GM23338 (cell line): Measurements from ENCODE around the gene KIAA1755. TPM values are rescaled to one million over a fixed set of nuclear protein-coding genes. Genes with fewer than 3 reads are reported as not detected.

Source experiments
- ATAC-seq: fragments of 200-7000 bp; cut with Tn5 transposase; 3 replicates; pipeline ENCODE4 v1.9.1; 2020
- DNase-seq: peaks from one replicate; pipeline ENCODE4 v3.0.0-alpha.2; 2015; ENCODE audit warnings: low spot score
- H2AFZ ChIP-seq: fragments of 200-600 bp; sonication (generic); 2 replicates; pipeline ENCODE4 v1.8.0; 2016; ENCODE audit warnings: antibody characterized with exemption, mild to moderate bottlenecking, moderate library complexity
- H3F3A ChIP-seq: fragments of 200-600 bp; sonication (generic); replicated peaks from 2 replicates; pipeline ENCODE4 v1.8.0; 2017; ENCODE audit warnings: antibody characterized with exemption, mixed run types, low read depth
- H3K27ac ChIP-seq: fragments of 200-600 bp; sonication (generic); 2 replicates; pipeline ENCODE4 v1.6.1; 2016; ENCODE audit warnings: low read depth
- H3K27me3 ChIP-seq: fragments of 200-600 bp; sonication (generic); 2 replicates; pipeline ENCODE4 v1.8.0; 2016; ENCODE audit warnings: mild to moderate bottlenecking, mixed run types, moderate library complexity; ENCODE audit not compliant: insufficient read depth
- H3K36me3 ChIP-seq: fragments of 200-600 bp; sonication (generic); 2 replicates; pipeline ENCODE4 v1.8.0; 2016; ENCODE audit warnings: mild to moderate bottlenecking; ENCODE audit not compliant: insufficient read depth
- H3K4me1 ChIP-seq: fragments of 200-600 bp; sonication (generic); 2 replicates; pipeline ENCODE4 v1.8.0; 2016; ENCODE audit warnings: mild to moderate bottlenecking, moderate library complexity; ENCODE audit not compliant: insufficient read depth
- H3K4me2 ChIP-seq: fragments of 200-600 bp; sonication (generic); 2 replicates; pipeline ENCODE4 v1.7.1; 2017; ENCODE audit warnings: mixed run types
- H3K4me3 ChIP-seq: fragments of 200-600 bp; sonication (generic); 2 replicates; pipeline ENCODE4 v1.6.1; 2016; ENCODE audit warnings: mixed run types
- H3K79me2 ChIP-seq: fragments of 200-600 bp; sonication (generic); replicated peaks from 2 replicates; pipeline ENCODE4 v1.8.0; 2017; ENCODE audit warnings: mild to moderate bottlenecking; ENCODE audit not compliant: insufficient read depth
- H3K9me2 ChIP-seq: fragments of 200-600 bp; sonication (generic); 2 replicates; pipeline ENCODE4 v1.8.0; 2017; ENCODE audit not compliant: insufficient read depth
- H4K20me1 ChIP-seq: fragments of 200-600 bp; sonication (generic); replicated peaks from 2 replicates; pipeline ENCODE4 v1.8.0; 2017; ENCODE audit warnings: mild to moderate bottlenecking; ENCODE audit not compliant: insufficient read depth
- H3K27ac Mint-ChIP-seq: 2 replicates; pipeline ENCODE4 v1.8.0; 2020; ENCODE audit warnings: inconsistent platforms, mild to moderate bottlenecking, moderate library complexity, mixed read lengths
- H3K27me3 Mint-ChIP-seq: 3 replicates; pipeline ENCODE4 v1.8.0; 2022; ENCODE audit warnings: low read depth, mild to moderate bottlenecking, moderate library complexity, mixed read lengths, inconsistent platforms; ENCODE audit not compliant: insufficient read depth, poor library complexity
- H3K36me3 Mint-ChIP-seq: 3 replicates; pipeline ENCODE4 v1.8.0; 2021; ENCODE audit warnings: low read depth, mild to moderate bottlenecking, inconsistent platforms, moderate library complexity, mixed read lengths
- H3K4me1 Mint-ChIP-seq: 3 replicates; pipeline ENCODE4 v1.8.0; 2020; ENCODE audit warnings: mild to moderate bottlenecking, inconsistent platforms, mixed read lengths
- H3K4me3 Mint-ChIP-seq: 3 replicates; pipeline ENCODE4 v1.8.0; 2021; ENCODE audit warnings: moderate library complexity, mild to moderate bottlenecking, inconsistent platforms, mixed read lengths
- H3K9me3 Mint-ChIP-seq: 3 replicates; pipeline ENCODE4 v1.8.0; 2020; ENCODE audit warnings: moderate library complexity, mild to moderate bottlenecking, inconsistent platforms, mixed read lengths
- CREB1 ChIP-seq: fragments of 250-450 bp; sonication (Bioruptor Pico); IDR thresholded peaks from 2 replicates; pipeline ENCODE4 v1.5.0; 2020; ENCODE audit warnings: low read depth, mild to moderate bottlenecking, moderate library complexity
- EZH2 ChIP-seq: fragments of 200-600 bp; sonication (generic); IDR thresholded peaks from one replicate; pipeline ENCODE4 v1.8.0; 2017; ENCODE audit warnings: antibody characterized with exemption, mild to moderate bottlenecking, low read depth; ENCODE audit not compliant: unreplicated experiment
- EZH2phosphoT487 ChIP-seq: fragments of 200-600 bp; sonication (generic); IDR thresholded peaks from one replicate; pipeline ENCODE4 v1.8.1; 2018; ENCODE audit warnings: antibody characterized with exemption; ENCODE audit not compliant: unreplicated experiment
- JUNB ChIP-seq: IDR thresholded peaks from one replicate; pipeline ENCODE4 v1.6.1; 2016; ENCODE audit warnings: antibody characterized with exemption; ENCODE audit not compliant: unreplicated experiment
- NANOG ChIP-seq: IDR thresholded peaks from 2 replicates; pipeline ENCODE4 v1.6.1; 2016; ENCODE audit warnings: antibody characterized with exemption, borderline replicate concordance
- POLR2AphosphoS5 ChIP-seq: IDR thresholded peaks from 2 replicates; pipeline ENCODE4 v1.6.1; 2016; ENCODE audit warnings: antibody characterized with exemption, low read depth
- STAT1 ChIP-seq: IDR thresholded peaks from one replicate; pipeline ENCODE4 v1.6.1; 2016; ENCODE audit warnings: antibody characterized with exemption; ENCODE audit not compliant: unreplicated experiment
- ZNF114 ChIP-seq: fragments of 250-450 bp; sonication (Bioruptor Pico); IDR thresholded peaks from 2 replicates; pipeline ENCODE4 v1.5.0; 2020; ENCODE audit warnings: mild to moderate bottlenecking, moderate library complexity
- ZNF331 ChIP-seq: fragments of 250-450 bp; sonication (Bioruptor Pico); IDR thresholded peaks from 2 replicates; pipeline ENCODE4 v1.5.0; 2020; ENCODE audit warnings: low read depth, mild to moderate bottlenecking, moderate library complexity
- polyA plus RNA-seq: library from polyadenylated mRNA; unstranded; fragments of >200 nt; fragmentation: Nextera tagmentation; extraction: Ambion mirVana; gene quantifications from 2 replicates; pipeline ENCODE4 v1.2.1, GENCODE V29; 2016
- total RNA-seq: library from RNA; depleted of rRNA; stranded (reverse); fragments of >200 nt; shearing (Covaris generic); gene quantifications from 2 replicates; pipeline ENCODE4 v1.2.3, GENCODE V29; 2014
- TF ChIP-seq, protein P1 (sequence below), 2 experiments: fragments of 200-600 bp in 1 of 2; sonication (generic) in 1 of 2; conservative IDR thresholded peaks; 2 replicates each; pipeline versions ENCODE4 v1.5.1 to v1.6.1; 2016 to 2017; ENCODE audit warnings: antibody characterized with exemption in 2 of 2, low read depth in 2 of 2, mild to moderate bottlenecking in 2 of 2, moderate library complexity in 1 of 2
- TF ChIP-seq, protein P2 (sequence below): IDR thresholded peaks from one replicate; pipeline ENCODE4 v1.6.1; 2018; ENCODE audit warnings: antibody characterized with exemption; ENCODE audit not compliant: unreplicated experiment
- TF ChIP-seq, protein P3 (sequence below): fragments of 250-450 bp; sonication (Bioruptor Pico); IDR thresholded peaks from 2 replicates; pipeline ENCODE4 v1.5.0; 2020; ENCODE audit warnings: mild to moderate bottlenecking, moderate library complexity
- TF ChIP-seq, protein P4 (sequence below): IDR thresholded peaks from 2 replicates; pipeline ENCODE4 v1.6.1; 2016; ENCODE audit warnings: antibody characterized with exemption

KIAA1755 gene
- total and polyA plus RNA-seq, 2 experiments from 2014 or later: 0.28 TPM; not detected in 1

DNA sequence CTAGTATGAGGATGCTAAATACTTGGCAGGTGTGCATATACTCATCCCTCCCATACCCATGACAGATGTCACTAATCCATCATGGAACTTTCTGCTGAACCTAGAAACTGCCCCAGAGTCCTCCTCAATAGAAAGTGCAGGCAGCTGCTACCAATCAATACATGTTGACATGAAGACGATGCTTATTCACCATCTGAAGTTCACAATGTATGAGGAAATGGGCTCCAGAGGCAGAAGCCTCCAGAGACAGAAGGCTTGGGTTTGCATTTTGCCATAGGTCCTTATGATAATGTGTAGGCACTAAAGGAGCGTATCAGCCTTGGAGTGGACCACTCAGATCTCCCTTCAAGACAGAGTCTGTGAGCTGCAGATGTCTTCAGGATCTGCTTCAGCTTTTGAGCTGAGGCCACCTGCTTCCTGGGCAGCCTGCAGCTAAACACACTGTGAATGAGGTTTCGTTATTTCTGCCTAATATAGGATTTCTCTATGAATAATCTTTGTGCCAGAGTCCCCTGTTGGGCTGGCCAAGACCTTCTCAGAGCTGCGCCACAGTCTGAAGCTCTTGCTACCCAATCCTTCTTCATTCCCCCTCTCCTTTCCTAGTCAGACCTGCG lies 7.5 kb upstream of the KIAA1755 start:
- no peak overlapping the region for H3K4me3 ChIP-seq
- Mint-ChIP-seq H3K36me3 (no peaks in the 10 kb centered on the region), H3K4me1 (no peaks in the 10 kb centered on the region), H3K4me3 (no peak overlapping the region), H3K27me3 (peaks cover 1% of the 10 kb centered on the region), H3K9me3 (peaks cover 5% of the 10 kb centered on the region; the same call in 2 of the 3 replicates), H3K27ac (no peak overlapping the region)
- no peaks in the 10 kb centered on the region for H3K27me3 ChIP-seq
- no peaks in the 10 kb centered on the region for H3K36me3 ChIP-seq
- H3K4me2 ChIP-seq: no peak overlapping the region
- no peaks in the 10 kb centered on the region for H3K4me1 ChIP-seq
- DNase-seq (no peak), ATAC-seq (no peak)
- H3F3A ChIP-seq: no peaks in the 10 kb centered on the region
- no peak overlapping the region for H2AFZ ChIP-seq
- no peaks in the 10 kb centered on the region for H3K79me2 ChIP-seq
- H3K9me2 ChIP-seq: no peaks in the 10 kb centered on the region
- H3K27ac ChIP-seq: no peak overlapping the region
- no peak for TF ChIP-seq POLR2AphosphoS5
- TF ChIP-seq EZH2phosphoT487: no peak
- TF ChIP-seq ZNF114 (CRISPR knock-in tag): no peak
- TF ChIP-seq, protein P1, sequence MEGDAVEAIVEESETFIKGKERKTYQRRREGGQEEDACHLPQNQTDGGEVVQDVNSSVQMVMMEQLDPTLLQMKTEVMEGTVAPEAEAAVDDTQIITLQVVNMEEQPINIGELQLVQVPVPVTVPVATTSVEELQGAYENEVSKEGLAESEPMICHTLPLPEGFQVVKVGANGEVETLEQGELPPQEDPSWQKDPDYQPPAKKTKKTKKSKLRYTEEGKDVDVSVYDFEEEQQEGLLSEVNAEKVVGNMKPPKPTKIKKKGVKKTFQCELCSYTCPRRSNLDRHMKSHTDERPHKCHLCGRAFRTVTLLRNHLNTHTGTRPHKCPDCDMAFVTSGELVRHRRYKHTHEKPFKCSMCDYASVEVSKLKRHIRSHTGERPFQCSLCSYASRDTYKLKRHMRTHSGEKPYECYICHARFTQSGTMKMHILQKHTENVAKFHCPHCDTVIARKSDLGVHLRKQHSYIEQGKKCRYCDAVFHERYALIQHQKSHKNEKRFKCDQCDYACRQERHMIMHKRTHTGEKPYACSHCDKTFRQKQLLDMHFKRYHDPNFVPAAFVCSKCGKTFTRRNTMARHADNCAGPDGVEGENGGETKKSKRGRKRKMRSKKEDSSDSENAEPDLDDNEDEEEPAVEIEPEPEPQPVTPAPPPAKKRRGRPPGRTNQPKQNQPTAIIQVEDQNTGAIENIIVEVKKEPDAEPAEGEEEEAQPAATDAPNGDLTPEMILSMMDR (conservative IDR thresholded peaks at IDR 0.05; ENCODE audit: low read depth in 2 of 2): no peak
- TF ChIP-seq, protein P2, sequence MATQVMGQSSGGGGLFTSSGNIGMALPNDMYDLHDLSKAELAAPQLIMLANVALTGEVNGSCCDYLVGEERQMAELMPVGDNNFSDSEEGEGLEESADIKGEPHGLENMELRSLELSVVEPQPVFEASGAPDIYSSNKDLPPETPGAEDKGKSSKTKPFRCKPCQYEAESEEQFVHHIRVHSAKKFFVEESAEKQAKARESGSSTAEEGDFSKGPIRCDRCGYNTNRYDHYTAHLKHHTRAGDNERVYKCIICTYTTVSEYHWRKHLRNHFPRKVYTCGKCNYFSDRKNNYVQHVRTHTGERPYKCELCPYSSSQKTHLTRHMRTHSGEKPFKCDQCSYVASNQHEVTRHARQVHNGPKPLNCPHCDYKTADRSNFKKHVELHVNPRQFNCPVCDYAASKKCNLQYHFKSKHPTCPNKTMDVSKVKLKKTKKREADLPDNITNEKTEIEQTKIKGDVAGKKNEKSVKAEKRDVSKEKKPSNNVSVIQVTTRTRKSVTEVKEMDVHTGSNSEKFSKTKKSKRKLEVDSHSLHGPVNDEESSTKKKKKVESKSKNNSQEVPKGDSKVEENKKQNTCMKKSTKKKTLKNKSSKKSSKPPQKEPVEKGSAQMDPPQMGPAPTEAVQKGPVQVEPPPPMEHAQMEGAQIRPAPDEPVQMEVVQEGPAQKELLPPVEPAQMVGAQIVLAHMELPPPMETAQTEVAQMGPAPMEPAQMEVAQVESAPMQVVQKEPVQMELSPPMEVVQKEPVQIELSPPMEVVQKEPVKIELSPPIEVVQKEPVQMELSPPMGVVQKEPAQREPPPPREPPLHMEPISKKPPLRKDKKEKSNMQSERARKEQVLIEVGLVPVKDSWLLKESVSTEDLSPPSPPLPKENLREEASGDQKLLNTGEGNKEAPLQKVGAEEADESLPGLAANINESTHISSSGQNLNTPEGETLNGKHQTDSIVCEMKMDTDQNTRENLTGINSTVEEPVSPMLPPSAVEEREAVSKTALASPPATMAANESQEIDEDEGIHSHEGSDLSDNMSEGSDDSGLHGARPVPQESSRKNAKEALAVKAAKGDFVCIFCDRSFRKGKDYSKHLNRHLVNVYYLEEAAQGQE: no peak
- no peak for TF ChIP-seq EZH2
- TF ChIP-seq, protein P3, sequence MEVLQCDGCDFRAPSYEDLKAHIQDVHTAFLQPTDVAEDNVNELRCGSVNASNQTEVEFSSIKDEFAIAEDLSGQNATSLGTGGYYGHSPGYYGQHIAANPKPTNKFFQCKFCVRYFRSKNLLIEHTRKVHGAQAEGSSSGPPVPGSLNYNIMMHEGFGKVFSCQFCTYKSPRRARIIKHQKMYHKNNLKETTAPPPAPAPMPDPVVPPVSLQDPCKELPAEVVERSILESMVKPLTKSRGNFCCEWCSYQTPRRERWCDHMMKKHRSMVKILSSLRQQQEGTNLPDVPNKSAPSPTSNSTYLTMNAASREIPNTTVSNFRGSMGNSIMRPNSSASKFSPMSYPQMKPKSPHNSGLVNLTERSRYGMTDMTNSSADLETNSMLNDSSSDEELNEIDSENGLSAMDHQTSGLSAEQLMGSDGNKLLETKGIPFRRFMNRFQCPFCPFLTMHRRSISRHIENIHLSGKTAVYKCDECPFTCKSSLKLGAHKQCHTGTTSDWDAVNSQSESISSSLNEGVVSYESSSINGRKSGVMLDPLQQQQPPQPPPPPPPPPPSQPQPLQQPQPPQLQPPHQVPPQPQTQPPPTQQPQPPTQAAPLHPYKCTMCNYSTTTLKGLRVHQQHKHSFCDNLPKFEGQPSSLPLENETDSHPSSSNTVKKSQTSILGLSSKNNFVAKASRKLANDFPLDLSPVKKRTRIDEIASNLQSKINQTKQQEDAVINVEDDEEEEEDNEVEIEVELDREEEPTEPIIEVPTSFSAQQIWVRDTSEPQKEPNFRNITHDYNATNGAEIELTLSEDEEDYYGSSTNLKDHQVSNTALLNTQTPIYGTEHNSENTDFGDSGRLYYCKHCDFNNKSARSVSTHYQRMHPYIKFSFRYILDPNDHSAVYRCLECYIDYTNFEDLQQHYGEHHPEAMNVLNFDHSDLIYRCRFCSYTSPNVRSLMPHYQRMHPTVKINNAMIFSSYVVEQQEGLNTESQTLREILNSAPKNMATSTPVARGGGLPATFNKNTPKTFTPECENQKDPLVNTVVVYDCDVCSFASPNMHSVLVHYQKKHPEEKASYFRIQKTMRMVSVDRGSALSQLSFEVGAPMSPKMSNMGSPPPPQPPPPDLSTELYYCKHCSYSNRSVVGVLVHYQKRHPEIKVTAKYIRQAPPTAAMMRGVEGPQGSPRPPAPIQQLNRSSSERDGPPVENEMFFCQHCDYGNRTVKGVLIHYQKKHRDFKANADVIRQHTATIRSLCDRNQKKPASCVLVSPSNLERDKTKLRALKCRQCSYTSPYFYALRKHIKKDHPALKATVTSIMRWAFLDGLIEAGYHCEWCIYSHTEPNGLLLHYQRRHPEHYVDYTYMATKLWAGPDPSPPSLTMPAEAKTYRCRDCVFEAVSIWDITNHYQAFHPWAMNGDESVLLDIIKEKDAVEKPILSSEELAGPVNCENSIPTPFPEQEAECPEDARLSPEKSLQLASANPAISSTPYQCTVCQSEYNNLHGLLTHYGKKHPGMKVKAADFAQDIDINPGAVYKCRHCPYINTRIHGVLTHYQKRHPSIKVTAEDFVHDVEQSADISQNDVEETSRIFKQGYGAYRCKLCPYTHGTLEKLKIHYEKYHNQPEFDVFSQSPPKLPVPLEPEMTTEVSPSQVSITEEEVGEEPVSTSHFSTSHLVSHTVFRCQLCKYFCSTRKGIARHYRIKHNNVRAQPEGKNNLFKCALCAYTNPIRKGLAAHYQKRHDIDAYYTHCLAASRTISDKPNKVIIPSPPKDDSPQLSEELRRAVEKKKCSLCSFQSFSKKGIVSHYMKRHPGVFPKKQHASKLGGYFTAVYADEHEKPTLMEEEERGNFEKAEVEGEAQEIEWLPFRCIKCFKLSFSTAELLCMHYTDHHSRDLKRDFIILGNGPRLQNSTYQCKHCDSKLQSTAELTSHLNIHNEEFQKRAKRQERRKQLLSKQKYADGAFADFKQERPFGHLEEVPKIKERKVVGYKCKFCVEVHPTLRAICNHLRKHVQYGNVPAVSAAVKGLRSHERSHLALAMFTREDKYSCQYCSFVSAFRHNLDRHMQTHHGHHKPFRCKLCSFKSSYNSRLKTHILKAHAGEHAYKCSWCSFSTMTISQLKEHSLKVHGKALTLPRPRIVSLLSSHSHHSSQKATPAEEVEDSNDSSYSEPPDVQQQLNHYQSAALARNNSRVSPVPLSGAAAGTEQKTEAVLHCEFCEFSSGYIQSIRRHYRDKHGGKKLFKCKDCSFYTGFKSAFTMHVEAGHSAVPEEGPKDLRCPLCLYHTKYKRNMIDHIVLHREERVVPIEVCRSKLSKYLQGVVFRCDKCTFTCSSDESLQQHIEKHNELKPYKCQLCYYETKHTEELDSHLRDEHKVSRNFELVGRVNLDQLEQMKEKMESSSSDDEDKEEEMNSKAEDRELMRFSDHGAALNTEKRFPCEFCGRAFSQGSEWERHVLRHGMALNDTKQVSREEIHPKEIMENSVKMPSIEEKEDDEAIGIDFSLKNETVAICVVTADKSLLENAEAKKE (CRISPR knock-in tag): no peak
- no peak for TF ChIP-seq CREB1 (CRISPR knock-in tag)
- TF ChIP-seq NANOG: no peak
- no peak for TF ChIP-seq JUNB
- TF ChIP-seq STAT1: no peak
- TF ChIP-seq, protein P4, sequence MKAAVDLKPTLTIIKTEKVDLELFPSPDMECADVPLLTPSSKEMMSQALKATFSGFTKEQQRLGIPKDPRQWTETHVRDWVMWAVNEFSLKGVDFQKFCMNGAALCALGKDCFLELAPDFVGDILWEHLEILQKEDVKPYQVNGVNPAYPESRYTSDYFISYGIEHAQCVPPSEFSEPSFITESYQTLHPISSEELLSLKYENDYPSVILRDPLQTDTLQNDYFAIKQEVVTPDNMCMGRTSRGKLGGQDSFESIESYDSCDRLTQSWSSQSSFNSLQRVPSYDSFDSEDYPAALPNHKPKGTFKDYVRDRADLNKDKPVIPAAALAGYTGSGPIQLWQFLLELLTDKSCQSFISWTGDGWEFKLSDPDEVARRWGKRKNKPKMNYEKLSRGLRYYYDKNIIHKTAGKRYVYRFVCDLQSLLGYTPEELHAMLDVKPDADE: no peak
- TF ChIP-seq ZNF331 (CRISPR knock-in tag): no peak
- no peaks in the 10 kb centered on the region for H4K20me1 ChIP-seq
